K562 treated with DMSO at 1 percent for 12 hours (cell line): ENCODE results near the gene HADH. TPM values are rescaled to one million over a fixed set of nuclear protein-coding genes. Genes with fewer than 3 reads are reported as not detected.

Experiments
- total RNA-seq: library from RNA; unstranded; fragments of 300-600 nt; gene quantifications from 2 replicates; pipeline ENCODE4 v1.2.3, GENCODE V29; 2022; ENCODE audit not compliant: insufficient read depth

The HADH gene
- total RNA-seq: 39.6 and 61.0 TPM in 2 replicates

DNA sequence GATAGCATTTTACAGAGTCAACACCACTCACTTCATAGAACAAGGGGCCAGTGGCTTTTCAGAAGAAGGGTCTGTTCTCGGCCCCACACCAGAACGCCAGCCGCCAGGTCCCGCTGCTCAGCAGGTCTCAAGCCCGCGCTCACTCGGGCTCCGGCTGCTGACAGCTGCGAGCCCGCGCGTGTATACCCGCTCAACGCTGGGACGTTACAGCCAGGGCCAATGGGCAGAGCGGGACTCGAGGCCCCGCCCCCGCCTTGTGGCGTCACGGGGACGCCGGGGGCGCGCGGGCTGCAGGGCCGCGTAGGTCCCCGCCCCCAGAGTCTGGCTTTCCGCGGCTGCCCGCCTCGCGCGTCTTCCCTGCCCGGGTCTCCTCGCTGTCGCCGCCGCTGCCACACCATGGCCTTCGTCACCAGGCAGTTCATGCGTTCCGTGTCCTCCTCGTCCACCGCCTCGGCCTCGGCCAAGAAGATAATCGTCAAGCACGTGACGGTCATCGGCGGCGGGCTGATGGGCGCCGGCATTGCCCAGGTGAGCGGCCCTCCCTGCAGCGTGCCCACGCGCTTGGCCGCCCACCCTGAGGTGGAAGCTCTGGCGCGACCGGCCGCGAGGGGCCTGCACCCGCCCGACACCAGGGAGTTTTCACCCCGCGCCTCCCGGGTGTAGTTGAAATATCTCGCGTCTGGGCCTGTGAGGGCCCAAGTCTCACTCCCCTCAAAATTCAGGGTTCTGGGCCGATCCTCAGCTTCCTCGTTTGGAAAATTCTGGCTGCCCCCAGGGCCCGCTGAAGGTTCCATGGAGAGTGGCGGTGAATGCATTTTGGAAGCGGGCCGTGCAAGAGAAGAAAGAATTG is at the start of gene HADH:
TSS of gene HADH (plus strand) at position 353 of the 850 bp plus-strand sequence. CDS start at position 397, 44 bp downstream.

Other genes starting within 250 kb of the HADH start
- not detected in 2 replicates for gene SGMS2, start 165.0 kb upstream of the HADH start, total RNA-seq
- gene CYP2U1, start 58.3 kb upstream of the HADH start, total RNA-seq: 0.16 and 0.53 TPM in 2 replicates
- gene LEF1, start 179.0 kb downstream of the HADH start, total RNA-seq: 4.5 and 8.5 TPM in 2 replicates